ENCODE data around the gene MAP3K4. TPM values are rescaled to one million over a fixed set of nuclear protein-coding genes. Genes with fewer than 3 reads are reported as not detected.

Gene MAP3K4
- total RNA-seq, 1 donor = 31.5 TPM

GRCh38 chr6:161029195-161029809 lies 37.7 kb downstream of the MAP3K4 start:
- TF ChIP-seq, protein P1, sequence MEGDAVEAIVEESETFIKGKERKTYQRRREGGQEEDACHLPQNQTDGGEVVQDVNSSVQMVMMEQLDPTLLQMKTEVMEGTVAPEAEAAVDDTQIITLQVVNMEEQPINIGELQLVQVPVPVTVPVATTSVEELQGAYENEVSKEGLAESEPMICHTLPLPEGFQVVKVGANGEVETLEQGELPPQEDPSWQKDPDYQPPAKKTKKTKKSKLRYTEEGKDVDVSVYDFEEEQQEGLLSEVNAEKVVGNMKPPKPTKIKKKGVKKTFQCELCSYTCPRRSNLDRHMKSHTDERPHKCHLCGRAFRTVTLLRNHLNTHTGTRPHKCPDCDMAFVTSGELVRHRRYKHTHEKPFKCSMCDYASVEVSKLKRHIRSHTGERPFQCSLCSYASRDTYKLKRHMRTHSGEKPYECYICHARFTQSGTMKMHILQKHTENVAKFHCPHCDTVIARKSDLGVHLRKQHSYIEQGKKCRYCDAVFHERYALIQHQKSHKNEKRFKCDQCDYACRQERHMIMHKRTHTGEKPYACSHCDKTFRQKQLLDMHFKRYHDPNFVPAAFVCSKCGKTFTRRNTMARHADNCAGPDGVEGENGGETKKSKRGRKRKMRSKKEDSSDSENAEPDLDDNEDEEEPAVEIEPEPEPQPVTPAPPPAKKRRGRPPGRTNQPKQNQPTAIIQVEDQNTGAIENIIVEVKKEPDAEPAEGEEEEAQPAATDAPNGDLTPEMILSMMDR (IDR thresholded peaks at IDR 0.05; ENCODE audit: insufficient read depth, low read depth, low read length) = no peak

DNA sequence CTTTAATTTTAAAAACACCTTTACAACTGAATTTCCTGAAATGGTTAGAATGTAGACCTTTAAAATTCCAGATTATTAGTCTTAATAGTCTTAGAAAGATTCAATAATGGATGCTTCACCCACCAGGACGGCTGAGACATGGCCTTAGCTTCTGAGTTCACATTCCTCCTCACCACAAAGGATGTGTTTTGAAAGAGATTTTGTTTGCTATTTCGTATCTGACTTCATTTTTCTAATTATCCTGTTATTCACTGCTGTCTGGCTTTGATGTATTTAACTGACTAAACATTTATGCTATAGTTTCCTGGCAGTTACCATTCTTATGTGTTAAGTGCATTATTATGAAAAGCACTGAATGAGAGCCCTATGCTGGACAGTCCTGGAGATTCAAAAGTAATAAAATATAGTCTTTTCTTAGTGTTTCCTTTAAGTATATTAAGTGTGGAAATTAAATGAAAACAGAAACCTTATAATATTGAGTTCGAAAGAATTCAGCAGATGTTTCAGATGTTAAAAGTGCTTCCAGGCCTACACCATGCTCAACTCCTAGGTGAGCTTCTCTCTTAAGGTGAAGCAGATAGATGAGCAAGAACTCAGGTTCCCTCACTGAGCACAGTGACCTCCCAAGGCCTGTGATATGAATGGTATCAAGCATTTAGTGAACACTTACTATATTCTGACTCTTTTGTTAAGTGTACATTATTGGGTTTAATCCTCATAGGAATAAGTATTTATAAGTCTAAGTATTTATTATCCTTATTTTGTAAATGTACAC lies 40.3 kb downstream of the MAP3K4 start:
- no peak overlapping the region for H3K4me3 ChIP-seq (ENCODE audit: low read depth, low read length)
- DNase-seq (ENCODE audit: low read depth) = peak; percentile 80
- TF ChIP-seq, protein P1 (IDR thresholded peaks at IDR 0.05; ENCODE audit: insufficient read depth, low read depth, low read length) = no peak

More at GRCh38 chr6:161029195-161029809, 37.7 kb downstream of the MAP3K4 start:
- no peak overlapping the region for H3K4me3 ChIP-seq (ENCODE audit: low read depth, low read length)
- DNase-seq (ENCODE audit: low read depth) = peak; percentile 99

DNA sequence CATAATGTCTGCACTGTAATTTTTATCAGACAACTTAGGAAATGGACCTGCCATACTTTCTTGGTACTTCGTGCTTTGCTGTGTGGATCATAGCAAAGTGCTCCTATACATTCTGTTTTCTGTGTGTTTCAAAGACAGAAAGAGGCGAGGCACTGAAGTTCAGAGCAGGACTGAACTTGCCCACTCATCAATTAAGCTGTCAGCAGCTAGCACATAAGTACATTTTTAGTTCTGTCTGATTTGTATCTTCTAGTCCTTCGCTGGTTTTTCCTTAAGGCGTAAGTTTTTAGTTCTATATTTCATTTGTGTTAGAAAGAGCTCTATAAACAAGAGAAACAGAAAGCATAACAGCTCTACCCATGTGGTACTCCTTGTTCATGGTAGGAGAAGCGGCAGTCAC lies 42.1 kb downstream of the MAP3K4 start:
- TF ChIP-seq, protein P1 (IDR thresholded peaks at IDR 0.05; ENCODE audit: insufficient read depth, low read depth, low read length) = no peak
- no peak for DNase-seq (ENCODE audit: low read depth)
- H3K4me3 ChIP-seq (ENCODE audit: low read depth, low read length) = no peak overlapping the region

DNA sequence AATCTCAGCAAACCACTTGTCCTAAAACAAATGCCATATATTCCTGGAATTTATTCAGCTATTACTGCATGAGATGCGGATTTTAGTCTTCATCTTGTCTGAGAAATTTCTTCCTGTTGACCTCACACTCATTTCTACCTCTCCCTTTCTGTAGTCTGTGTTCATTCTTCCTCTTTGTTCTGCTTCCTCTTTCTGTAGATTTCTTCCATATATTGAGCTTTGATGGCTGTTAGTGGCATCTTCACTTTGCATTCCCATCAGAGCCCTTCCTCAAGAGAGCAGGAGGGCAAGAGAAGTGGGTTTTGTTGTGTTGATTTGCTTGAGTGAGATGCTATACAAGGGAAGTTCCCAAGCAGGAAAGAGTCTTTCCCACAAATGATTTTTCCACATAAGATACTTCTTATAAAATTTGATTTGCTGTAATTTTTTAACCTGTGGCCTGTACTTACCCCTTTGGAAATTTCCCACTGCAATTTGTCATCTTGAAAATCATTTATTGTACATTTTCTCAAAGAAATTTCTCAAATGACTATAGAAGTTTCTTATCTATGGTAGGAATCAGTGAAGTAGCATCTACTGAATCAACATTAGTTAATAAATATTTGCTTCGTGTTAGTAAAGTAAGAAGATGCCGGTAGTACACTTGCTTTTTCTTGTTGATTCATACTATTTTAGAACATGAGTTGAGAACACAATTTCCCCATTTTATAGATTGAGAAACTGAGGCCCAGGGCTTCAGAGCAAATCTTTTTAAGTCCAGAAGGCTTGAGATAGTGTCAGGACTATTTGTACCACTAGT lies 43.8 kb downstream of the MAP3K4 start:
- TF ChIP-seq, protein P1 (IDR thresholded peaks at IDR 0.05; ENCODE audit: insufficient read depth, low read depth, low read length) = no peak
- H3K4me3 ChIP-seq (ENCODE audit: low read depth, low read length) = no peak overlapping the region
- no peak for DNase-seq (ENCODE audit: low read depth)

DNA sequence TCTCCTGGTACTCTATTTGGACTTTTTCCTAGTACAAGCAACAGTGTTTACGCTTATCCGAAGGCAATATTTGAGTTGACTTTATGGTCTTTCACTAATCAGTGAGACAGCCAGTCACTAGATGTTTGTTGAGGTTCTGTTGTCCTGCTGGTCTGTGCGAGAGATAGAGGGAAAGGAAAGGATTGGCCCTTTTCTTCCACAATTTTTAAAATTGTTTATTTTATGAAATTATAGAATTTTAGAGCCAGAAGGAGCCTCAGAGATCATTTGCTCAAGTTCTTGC lies 44.4 kb downstream of the MAP3K4 start:
- no peak for DNase-seq (ENCODE audit: low read depth)
- TF ChIP-seq, protein P1 (IDR thresholded peaks at IDR 0.05; ENCODE audit: insufficient read depth, low read depth, low read length) = no peak
- H3K4me3 ChIP-seq (ENCODE audit: low read depth, low read length) = no peak overlapping the region

GRCh38 chr6:161037873-161038228 lies 46.3 kb downstream of the MAP3K4 start:
- TF ChIP-seq, protein P1 (IDR thresholded peaks at IDR 0.05; ENCODE audit: insufficient read depth, low read depth, low read length) = no peak
- no peak for DNase-seq (ENCODE audit: low read depth)
- no peak overlapping the region for H3K4me3 ChIP-seq (ENCODE audit: low read depth, low read length)

Measured in fibroblast of villous mesenchyme (primary cell).